ENCODE measurements around the gene ASCC1.
"Not testable (repeated sequence)": the region's sequence is repeated elsewhere in the genome, so short reads cannot be mapped to it uniquely, and the experiment has no call there.

The ASCC1 gene

DNA sequence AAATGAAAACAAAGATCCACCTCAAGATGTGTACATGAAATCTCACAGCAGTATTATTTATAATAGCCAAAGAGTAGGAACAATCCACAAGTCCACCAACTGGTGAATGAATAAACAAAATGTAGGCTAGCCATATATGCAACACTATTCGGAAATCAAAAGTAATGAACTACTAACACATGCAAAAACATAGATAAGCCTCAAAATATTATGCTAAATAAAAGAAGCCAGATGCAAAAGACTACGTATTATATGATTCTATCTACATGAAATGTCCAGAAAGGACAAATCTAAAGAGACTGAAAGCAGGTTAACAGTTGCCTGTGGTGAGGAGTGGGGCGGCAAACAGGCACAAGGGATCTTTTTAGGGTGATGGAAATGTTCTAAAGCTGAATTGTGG is 49.0 kb downstream of the ASCC1 start:
- DNase-seq = no peak

DNA sequence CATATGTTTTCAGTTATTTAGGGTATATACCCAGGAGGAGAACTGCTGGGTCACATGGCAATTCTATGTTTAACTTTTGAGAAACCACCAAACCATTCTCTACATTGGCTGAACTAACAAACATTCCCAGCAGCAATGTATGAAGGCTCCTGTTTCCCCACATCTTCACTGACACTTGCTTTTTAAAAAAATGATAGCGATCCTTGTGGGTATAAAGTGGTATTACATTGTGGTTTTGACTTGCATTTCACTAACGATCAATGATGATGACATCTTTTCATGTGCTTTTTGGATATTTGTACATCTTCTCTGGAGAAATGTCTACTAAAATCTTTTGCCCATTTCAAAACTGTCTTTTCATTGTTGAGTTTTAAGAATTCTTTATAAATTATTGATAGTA is 51.5 kb downstream of the ASCC1 start:
- DNase-seq = no peak

DNA sequence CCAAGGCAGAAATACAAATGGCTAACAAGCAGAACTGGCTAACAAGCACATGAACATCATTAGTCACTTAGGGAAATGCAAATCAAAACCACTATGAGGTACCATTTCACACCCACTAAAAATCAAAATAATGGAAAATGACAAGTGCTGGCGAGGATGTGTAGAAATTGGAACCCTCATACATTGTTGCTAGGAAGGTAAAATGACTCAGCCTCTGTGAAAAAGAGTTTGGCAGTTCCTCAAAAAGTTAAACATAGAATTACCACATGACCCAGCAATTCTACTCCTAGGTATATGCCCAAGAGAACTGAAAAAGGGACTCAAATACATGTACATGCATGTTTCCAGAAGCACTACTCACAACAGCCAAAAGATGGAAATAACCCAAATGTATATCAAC is 53.1 kb downstream of the ASCC1 start:
- DNase-seq = no peak

DNA sequence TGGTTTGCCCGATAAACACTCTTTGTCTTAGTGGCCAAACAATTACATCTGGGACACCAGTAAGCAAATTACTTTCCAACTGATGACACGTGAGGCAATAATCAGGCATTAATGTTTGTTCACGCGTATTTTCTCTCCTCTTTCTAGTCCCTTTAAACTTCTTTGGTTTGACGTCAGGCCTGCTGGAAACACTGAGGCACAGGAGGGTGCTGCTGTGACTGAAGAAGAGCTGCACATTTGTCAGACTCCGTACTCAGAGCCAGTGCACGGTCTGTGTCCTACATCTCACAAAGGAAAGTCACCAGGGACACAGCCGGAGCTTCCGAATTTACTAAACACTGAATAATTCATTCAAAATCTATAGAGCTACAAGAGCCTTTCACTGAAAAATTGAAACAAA is 57.9 kb downstream of the ASCC1 start:
- no peak for DNase-seq

DNA sequence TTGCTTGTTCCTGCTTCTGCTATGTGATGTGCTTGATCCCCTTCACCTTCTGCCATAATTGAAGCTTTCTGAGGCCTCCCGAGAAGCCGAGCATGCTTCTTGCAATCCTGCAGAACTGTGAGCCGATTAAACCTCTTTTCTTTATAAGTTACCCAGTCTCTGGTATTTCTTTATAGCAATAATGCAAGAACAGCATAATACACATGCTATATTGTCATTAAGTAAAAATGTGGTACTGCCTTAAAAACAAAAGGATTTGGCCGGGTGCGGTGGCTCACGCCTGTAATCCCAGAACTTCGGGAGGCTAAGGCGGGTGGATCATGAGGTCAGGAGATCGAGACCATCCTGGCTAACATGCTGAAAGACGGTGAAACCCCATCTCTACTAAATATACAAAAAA is 59.9 kb downstream of the ASCC1 start:
- no peak for DNase-seq

DNA sequence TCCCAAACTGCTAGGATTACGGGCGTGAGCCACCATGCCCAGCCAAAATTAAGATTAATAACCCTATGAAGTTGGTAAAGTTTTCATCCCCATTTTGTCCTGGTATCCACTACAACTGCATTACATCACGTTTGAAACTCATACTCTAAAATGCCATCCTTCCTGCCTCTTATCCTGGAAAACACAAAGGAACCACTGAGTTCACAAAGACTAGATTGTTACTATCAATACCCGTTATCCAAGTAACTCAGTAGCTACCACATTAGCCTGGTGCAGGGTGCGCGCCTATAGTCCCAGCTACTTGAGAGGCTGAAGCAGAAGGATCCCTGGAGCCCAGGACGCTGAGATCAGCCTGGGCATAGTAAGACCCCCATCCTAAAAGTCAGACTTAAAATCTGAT is 63.8 kb downstream of the ASCC1 start:
- no peak for DNase-seq

DNA sequence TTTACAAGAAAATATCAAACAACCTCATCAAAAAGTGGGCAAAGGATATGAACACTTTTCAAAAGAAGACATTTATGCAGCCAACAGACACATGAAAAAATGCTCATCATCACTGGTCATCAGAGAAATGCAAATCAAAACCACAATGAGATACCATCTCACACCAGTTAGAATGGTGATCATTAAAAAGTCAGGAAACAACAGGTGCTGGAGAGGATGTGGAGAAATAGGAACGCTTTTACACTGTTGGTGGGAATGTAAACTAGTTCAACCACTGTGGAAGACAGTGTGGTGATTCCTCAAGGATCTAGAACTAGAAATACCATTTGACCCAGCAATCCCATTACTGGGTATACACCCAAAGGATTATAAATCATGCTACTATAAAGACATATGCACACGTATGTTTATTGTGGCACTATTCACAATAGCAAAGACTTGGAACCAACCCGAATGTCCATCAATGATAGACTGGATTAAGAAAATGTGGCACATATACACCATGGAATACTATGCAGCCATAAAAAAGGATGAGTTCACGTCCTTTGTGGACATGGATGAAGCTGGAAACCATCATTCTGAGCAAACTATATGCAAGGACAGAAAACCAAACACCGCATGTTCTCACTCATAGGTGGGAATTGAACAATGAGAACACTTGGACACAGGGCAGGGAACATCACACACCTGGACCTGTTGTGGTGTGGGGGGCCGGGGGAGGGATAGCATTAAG is 65.2 kb downstream of the ASCC1 start:
- not testable (repeated sequence) for DNase-seq

DNA sequence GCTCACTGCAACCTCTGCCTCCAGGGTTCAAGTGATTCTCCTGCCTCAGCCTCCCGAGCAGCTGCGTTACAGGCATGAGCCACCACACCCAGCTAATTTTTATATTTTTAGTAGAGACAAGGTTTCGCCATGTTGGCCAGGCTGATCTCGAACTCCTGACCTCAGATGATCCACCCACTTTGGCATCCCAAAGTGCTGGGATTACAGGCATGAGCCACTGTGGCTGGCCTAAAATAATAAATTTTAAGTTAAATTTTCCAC is 68.8 kb downstream of the ASCC1 start:
- DNase-seq = not testable (repeated sequence)

DNA sequence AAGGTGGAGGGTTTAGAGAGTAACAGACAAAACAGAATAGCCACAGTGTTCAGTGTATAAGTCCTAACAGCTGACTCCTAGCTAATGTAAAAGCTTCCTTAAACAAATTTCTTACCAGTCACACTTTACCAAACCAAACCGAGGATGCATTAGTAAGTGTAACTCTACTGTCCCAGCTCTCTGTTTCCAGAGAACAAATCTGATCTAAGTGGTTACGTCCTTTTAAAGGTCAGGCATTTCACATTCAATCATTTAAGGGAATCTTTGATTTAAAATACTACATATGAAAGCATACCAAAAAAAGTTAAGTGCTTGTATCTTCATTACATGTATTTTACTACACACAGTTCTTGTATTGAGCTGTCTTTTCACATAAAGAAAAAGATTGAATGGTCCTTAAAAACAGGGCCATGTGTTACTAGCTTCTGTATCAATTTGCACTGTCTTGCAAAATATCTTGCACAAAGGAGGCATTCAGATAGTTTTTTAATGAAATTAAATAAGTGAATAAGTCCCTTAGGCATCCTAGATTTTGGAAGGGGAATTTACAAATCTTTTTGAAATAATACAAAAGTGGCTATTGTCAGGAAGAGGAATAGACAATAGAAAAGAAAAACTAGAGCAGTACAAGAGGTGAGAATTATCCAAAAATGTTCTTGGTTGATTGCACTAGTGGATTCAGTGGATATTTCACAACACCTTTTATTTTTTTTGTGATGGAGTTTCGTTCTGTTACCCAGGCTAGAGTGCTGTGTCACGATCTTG is 69.3 kb downstream of the ASCC1 start:
- DNase-seq = no peak

DNA sequence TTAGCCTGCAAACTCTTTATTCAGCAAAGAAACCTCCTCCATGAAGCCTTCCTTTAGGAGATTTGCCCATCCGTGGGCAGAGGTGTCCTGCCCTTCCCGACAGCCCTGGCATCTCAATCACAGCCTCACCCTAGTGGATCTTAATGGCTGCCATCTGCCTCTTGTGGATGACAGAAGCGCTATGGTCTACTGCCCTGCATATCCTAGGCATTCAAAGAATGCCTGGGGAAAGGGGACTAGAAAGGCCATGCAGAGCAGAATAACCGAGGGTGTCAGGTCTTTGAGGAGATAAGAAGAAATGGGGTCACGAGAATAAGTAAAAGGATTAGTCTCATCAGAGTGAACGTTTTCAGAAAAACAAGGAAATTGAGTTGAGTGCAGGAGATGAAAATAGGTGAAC is 70.0 kb downstream of the ASCC1 start:
- DNase-seq = no peak

DNA sequence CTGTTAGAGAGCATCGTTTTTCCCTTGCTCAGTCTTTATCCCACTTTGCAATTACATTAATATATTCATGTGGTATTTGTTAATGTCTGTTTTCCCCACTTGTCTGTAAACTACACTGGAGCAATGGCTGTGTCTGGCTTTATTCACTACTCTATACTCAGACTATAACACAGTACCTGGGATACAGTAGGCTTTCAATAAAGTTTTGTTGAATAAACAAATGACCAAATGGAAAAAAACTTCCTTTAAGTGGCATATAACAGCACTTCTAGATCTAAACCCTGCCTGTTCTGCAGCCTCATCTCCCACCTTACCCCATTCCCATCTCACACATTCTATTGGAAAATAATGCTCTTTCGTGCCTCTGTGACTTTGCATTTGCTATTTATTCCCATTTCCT is 70.4 kb downstream of the ASCC1 start:
- no peak for DNase-seq

DNA sequence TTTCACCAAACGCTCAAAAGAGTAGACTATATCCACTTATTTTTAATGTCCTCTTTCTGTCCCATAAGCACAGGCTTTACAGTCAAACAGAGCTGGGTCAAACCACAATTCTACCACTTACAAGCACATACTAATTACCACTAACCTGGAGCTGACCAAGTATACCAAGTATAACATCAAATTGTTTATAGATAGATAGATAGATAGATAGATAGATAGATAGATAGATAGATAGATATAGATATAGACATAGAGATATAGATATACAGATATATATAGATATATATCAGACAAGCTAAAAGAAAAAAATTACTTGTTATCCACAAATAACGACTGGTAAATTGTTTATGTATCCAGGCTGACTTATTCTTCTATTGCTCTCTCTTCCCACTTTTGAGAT is 75.2 kb downstream of the ASCC1 start:
- DNase-seq = no peak

DNA sequence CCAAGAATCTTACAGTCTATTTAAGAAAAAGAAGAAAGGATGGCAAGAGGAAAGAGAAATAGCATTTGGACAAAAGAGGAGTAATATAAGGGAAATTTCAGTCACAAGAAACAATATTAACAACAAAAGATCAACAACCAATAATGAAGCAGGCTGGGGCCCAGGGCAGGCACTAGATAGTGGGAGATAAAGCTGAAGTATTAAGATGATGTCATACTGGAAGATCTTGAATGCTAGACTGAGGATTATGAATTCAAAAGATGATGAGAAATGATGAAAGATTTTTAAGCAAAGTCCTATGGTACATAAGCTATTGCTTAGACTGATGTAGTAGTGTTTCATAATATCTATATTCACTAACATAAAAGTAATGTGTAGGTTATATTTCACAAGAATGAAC is 75.9 kb downstream of the ASCC1 start:
- DNase-seq = no peak

DNA sequence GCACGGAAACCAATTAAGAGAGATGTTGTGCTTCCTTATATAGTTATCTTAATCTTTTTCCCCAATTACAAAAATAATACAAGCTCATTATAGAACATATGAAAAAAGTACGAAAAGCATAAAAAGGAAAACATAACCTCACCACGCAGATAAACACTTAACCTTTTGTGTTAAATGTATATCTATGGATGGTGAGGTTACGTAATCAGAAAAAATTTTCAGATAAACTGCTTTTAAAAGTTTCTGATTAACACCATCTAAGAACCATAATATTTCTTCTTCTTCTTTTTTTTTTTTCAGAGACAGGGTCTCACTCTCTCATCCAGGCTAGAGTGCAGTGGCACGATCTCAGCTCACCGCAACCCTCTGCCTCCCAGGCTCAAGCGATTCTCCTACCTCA is 78.5 kb downstream of the ASCC1 start:
- no peak for DNase-seq

DNA sequence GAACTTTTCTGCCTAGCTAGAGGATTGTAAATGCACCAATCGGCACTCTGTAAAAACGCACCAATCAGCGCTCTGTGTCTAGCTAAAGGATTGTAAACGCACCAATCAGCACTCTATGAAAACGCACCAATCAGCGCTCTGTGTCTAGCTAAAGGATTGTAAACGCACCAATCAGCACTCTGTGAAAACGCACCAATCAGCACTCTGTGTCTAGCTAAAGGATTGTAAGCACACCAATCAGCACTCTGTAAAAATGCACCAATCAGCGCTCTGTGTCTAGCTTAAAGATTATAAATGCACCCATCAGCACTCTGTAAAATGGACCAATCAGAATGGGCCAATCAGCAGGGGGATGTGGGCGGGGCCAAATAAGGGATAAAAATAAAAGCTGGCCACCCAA is 79.9 kb downstream of the ASCC1 start:
- DNase-seq = not testable (repeated sequence)

DNA sequence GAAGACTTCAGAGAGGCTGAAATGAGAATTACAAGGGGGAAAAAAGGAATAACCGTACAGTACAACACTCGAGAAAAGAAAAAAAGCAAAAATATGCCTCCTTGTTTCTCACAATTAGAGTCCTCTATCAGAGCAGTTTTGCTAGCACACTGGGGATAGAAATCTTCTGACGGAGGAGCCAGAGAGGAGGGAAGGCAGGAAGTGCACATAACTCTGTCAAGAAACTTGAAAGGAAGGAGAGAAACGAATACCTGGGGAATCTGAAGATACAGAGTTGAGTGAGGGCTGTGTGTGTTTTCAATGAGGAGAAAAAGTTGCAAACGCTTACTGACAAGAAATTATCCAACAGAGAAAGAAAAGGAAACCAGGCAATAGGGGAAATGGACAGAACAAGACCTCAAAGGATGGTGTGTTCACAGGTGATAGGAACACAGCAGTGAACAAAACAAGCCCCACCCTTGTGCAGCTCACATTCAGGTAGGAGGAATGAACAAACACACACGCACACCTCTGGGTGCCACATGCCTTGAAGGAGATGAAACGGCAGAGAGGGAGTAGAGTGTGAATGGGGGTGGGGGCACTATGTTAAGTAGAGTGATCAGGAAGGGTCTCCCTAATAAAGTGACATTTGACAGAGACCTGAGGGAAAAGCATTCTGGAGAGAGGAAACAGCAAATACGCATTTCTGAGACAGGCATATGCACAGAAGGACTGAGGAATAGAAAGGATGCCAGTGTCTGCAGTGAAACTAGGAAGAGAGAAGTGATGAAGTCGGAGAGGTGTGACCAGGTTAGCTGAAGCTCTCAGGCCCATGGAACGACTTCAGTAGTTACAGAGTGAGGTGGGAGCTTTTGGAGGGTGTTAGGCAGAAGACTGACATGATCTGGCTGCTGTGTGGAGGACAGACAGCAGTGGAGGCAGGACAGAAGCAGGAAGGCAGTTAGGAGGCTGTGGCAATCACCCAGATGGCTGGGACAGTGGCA is 81.0 kb downstream of the ASCC1 start:
- no peak for DNase-seq

DNA sequence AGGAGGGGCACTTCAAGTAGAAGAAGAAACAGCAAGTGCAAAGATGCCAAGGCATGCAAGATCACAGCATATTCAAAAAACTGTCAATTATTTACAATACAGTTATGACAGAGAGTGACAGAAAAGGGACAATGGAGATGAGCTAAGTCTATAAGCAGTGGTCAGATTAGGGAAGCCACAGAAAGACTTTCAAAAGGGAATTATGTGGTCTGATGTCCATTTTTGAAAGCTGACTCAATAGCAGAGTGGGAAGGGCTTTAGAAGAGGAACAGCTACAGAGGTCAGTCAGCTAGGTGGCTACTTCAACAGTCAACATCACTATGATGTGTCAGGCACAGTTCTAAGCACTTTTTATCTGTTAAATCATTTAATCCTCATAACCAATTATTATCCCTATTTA is 82.6 kb downstream of the ASCC1 start:
- no peak for DNase-seq

DNA sequence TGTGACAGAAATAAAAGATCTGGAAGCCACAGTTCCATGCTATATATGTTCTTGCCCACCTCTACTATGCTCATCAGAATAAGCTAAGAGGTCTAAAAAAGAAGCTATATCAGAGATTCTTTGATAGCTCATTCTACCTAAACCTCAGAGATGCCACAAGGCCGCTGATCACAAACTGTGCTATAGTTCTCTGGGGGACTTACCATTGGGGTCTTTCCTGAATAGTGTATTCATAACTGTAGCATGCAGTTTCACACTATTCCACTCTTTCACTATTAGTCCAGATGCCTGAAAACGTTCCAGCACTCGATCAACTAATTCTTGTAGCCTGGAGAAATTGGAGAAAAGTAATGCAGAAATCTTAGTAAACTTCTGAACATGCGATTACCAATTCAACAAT is 83.2 kb downstream of the ASCC1 start:
- DNase-seq = no peak

DNA sequence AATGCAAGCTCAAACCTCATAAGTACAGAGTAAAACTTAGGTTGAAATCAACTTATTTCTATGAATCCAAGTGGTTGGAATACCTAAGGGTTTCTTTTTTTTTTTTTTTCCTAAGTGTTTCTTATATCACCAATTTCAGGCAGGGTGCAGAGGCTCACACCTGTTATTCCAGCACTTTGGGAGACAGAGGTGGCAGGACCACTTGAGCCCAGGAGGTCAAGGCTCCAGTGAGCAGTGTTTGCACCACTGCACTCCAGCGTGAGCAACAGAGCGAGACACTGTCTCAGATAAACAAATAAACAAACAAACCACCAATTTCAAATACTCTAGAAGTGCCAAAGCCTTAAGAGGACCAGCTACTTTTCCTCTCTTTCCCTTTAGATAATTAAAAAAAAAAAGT is 88.5 kb downstream of the ASCC1 start:
- no peak for DNase-seq

DNA sequence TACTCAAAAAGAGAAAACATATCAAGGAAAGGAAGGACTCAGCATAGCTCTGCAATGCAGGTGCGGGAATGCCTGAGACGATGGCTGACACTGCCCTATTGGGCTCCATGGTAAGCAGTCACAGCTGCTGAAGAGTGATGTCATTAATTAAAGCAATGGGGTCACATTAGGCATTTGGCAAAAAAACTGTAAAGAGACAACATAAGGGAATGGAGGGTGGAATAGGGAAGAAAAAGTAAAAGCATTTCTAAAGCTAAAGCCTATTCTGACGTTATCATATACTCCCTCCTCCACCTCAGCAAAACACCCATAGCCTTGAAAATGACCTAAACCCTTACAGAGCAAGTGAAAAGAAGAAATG is 89.2 kb downstream of the ASCC1 start:
- DNase-seq = no peak

DNA sequence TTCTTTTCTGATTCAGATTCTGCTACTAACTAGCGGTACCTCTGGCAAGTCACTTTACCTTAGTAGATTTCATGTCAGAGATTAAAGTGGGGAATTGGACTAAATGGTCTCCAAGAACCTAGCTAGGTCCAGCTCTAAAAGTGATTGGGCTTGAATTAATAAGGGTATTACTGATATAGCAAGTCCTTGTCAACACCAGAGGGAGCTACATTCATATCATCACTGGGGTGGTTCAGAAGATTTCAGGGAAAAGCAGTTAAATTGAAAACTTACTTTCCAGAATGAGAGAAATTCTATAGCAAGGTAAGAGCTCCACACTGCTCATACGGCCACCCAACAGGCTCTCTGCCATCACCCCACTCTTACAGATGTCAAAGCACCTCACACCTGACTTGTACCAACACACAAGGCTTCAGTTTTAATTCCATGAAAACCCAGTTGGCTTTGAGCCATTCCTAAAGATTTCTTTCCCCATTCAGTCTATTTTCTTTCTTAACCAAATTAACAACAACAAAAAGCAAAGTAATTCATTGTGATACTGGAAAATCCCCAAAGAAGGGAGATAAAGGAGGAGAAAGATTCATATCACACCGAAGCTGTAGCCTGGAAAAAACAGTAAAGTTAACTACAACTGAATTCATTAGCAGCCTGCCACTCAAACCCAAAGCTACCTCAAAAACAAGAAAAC is 89.7 kb downstream of the ASCC1 start:
- no peak for DNase-seq

DNA sequence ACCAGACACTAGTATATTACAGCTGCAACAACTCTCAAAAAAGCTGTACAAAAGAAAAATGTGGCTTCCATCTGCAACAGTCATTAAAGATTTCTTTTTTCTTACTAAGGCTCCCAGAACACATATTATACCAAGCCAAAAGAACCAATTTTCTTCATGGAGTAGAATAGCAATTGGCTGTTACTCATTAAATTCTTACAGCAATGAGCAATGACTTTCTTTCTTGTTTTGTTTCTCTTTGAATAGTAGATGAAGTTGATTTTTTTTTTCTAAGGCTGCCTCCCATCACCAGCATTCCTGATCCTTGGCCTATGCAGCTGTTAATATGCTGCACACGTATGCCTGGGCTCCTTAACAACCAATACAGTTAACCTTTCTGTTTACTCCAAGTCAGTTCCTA is 91.1 kb downstream of the ASCC1 start:
- DNase-seq = no peak

DNA sequence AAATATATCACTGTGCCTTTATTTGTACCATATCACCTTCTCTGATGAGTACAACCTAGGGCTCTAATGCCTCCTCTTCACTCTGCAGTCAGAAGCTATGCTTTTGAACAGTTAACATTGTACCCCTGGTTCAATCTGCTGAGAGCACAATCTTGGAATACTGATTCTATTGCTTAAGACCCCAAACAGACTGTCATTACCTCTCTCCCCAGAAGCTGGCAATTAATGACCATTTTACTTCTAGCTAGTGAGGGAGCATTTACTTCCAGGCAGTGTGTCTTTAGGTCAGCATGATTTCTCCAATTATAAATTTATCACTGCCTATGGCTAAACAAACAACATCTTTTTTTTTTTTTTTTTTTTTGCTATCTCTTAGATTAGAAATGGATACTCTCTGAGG is 91.7 kb downstream of the ASCC1 start:
- no peak for DNase-seq
